B cell (primary cell): ENCODE data around the gene ARHGEF6.

Experiments
- EZH2 ChIP-seq: IDR thresholded peaks from 2 replicates; pipeline ENCODE4 v1.6.1; 2012; ENCODE audit warnings: borderline replicate concordance, low read depth, mild to moderate bottlenecking, moderate library complexity, low read length; ENCODE audit not compliant: insufficient read depth, poor library complexity, severe bottlenecking
- TF ChIP-seq, protein P1 (sequence below): fragments of 200-600 bp; IDR thresholded peaks from one replicate; pipeline ENCODE4 v1.8.0; 2022; ENCODE audit warnings: antibody characterized with exemption, mild to moderate bottlenecking

DNA sequence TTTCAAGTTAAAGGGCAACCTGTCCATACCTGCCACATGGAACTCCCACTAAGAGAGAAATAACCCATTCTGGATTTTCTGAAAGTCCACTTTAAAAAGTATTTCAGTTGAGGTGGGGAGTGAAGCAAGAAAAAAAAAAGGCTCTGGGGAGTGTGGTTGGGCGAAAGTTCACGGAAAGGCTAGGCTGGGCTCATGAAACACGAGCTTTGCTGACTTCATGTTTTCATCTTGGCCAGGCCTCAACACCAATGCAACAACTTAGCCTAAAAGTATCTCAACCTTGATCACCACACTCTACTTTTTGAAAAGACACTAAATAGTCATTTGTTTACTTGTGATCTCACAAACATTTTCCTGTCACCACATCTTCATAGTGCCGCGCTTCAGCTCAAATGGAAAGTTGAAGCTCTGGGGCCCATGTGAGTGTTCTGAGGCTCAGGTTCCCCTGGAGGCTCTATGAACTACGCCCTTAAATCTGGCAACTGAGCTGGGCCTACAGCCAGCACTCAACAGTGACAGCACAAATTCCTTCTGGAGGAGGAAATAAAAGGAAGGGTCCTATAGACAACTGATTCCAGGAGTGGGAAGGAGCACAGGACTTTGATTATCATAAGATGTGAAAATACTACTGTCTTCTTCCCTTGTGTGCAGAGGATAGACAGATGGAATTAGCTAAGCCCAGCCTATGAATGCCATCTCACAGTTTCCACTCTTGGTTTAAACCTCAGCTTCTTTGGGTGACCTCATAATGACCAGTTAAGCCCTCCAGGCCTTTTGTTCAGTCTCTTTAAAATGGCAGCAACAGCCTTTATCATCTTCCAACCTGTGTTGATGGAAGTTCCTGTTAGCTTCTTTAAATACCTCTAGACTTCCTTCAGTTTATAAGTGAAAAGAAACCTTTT lies 127.7 kb downstream of the ARHGEF6 start:
- TF ChIP-seq, protein P1, sequence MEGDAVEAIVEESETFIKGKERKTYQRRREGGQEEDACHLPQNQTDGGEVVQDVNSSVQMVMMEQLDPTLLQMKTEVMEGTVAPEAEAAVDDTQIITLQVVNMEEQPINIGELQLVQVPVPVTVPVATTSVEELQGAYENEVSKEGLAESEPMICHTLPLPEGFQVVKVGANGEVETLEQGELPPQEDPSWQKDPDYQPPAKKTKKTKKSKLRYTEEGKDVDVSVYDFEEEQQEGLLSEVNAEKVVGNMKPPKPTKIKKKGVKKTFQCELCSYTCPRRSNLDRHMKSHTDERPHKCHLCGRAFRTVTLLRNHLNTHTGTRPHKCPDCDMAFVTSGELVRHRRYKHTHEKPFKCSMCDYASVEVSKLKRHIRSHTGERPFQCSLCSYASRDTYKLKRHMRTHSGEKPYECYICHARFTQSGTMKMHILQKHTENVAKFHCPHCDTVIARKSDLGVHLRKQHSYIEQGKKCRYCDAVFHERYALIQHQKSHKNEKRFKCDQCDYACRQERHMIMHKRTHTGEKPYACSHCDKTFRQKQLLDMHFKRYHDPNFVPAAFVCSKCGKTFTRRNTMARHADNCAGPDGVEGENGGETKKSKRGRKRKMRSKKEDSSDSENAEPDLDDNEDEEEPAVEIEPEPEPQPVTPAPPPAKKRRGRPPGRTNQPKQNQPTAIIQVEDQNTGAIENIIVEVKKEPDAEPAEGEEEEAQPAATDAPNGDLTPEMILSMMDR, result no peak
- TF ChIP-seq EZH2, result no peak
